SK-N-MC (cell line): ENCODE results near the gene PTPN1.

Experiments
- DNase-seq: peaks from one replicate; pipeline ENCODE4 v3.0.0-alpha.2; 2011; ENCODE audit warnings: low read depth, low spot score
- H3K27ac ChIP-seq: fragments of 200-600 bp; sonication (generic); 2 replicates; pipeline ENCODE4 v1.5.1; 2016; ENCODE audit warnings: mixed run types
- H3K36me3 ChIP-seq: fragments of 200-600 bp; sonication (generic); 2 replicates; pipeline ENCODE4 v1.6.1; 2017; ENCODE audit warnings: antibody characterized with exemption, low read length, mixed read lengths; ENCODE audit not compliant: insufficient read depth
- H3K4me3 ChIP-seq: fragments of 200-600 bp; sonication (generic); 2 replicates; pipeline ENCODE4 v1.5.1; 2016
- H3K9ac ChIP-seq: fragments of 200-600 bp; sonication (generic); 2 replicates; pipeline ENCODE4 v1.8.0; 2017; ENCODE audit warnings: mixed run types, mixed read lengths; ENCODE audit not compliant: insufficient read length
- H3K9me3 ChIP-seq: fragments of 200-600 bp; sonication (generic); 2 replicates; pipeline ENCODE4 v1.6.1; 2017; ENCODE audit warnings: low read depth, mild to moderate bottlenecking, antibody characterized with exemption, low read length, moderate library complexity, mixed read lengths
- EZH2 ChIP-seq: fragments of 200-600 bp; sonication (generic); IDR thresholded peaks from one replicate; pipeline ENCODE4 v1.6.1; 2017; ENCODE audit warnings: antibody characterized with exemption
- FOXP2 ChIP-seq: optimal IDR thresholded peaks from 2 replicates; pipeline ENCODE3; 2011; ENCODE audit warnings: mild to moderate bottlenecking, moderate library complexity; ENCODE audit not compliant: insufficient read depth; ENCODE audit errors: extremely low read length, control extremely low read depth
- POLR2AphosphoS5 ChIP-seq: IDR thresholded peaks from 2 replicates; pipeline ENCODE4 v1.6.1; 2012; ENCODE audit warnings: mild to moderate bottlenecking, low read depth, low read length, borderline replicate concordance

PTPN1 gene

DNA sequence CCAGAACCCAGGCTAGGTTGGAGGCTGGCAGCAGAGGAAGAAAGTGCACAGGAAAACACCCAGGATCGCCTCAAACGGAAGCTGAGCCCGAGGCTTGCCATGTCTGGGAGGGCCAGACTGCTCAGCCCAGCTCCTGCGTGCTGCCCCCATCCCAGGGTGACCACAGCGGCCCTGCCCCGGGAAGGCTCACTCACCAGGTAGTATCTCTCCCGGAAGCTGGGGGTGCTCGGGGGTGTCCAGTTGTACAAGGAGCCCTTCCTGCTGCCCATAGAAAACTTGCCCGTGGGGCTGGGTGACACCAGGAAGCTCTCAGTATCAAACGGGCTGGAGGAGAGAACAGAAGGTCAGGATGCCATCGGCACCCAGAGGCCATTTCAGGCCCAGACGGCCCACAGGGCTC, 94.3 kb downstream of the PTPN1 start:
- H3K36me3 ChIP-seq, result no peaks in the 10 kb centered on the region; the same call in 1 of the 2 replicates
- TF ChIP-seq FOXP2 (no peak), EZH2 (no peak), POLR2AphosphoS5 (no peak)

DNA sequence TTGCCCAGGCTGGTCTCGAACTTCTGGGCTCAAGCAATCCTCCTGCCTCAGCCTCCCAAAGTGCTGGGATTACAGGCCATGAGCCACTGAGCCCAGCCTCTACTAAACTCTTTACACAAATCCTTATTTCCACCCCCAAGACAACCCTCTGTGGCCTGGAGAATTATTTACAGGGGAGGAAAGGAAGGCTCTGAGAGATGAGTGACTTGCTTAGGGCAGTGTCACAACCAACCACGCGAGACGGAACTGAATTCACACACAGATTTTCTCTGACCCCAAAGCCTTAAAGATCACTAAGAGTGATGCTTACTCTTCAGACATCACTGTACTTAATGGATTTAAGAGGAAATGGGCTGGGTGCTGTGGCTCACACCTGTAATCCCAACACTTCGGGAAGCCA, 95.0 kb downstream of the PTPN1 start:
- H3K4me3 ChIP-seq, result no peak overlapping the region
- TF ChIP-seq POLR2AphosphoS5 (no peak), FOXP2 (no peak), EZH2 (no peak)
- no peak overlapping the region for H3K27ac ChIP-seq
- no peaks in the 10 kb centered on the region; the same call in 1 of the 2 replicates for H3K36me3 ChIP-seq
- H3K9ac ChIP-seq, result no peak overlapping the region
- H3K9me3 ChIP-seq, result no peaks in the 10 kb centered on the region
- no peak for DNase-seq

More for the DNA sequence above, 94.3 kb downstream of the PTPN1 start:
- no peak for DNase-seq
- H3K27ac ChIP-seq, result no peak overlapping the region
- H3K9me3 ChIP-seq, result no peaks in the 10 kb centered on the region
- H3K9ac ChIP-seq, result no peak overlapping the region
- no peak overlapping the region for H3K4me3 ChIP-seq

DNA sequence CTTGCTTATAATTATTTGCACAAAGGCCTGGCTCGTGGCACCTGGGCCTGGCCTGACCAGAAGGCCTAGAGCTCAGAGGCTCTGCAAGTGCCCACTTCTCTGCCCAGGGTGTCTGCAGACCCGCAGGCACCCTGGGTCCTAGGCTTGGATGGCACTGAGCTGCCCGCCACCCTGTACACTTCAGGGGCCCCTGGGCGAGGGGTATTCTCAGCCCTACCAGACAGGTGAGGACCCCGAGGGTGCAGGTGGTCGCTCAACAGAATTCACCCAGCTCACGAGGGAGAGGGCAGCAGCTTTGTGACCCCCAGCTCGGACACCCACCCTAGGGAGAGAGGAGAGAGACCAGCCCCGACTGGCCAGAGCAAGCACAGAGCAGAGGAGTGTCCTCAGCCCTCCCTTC, 97.3 kb downstream of the PTPN1 start:
- Histone ChIP-seq H3K36me3 (no peaks in the 10 kb centered on the region; the same call in 1 of the 2 replicates), H3K9ac (no peak overlapping the region), H3K9me3 (no peaks in the 10 kb centered on the region), H3K27ac (no peak overlapping the region), H3K4me3 (no peak overlapping the region)
- TF ChIP-seq FOXP2 (no peak), EZH2 (no peak), POLR2AphosphoS5 (no peak)
- DNase-seq, result no peak

DNA sequence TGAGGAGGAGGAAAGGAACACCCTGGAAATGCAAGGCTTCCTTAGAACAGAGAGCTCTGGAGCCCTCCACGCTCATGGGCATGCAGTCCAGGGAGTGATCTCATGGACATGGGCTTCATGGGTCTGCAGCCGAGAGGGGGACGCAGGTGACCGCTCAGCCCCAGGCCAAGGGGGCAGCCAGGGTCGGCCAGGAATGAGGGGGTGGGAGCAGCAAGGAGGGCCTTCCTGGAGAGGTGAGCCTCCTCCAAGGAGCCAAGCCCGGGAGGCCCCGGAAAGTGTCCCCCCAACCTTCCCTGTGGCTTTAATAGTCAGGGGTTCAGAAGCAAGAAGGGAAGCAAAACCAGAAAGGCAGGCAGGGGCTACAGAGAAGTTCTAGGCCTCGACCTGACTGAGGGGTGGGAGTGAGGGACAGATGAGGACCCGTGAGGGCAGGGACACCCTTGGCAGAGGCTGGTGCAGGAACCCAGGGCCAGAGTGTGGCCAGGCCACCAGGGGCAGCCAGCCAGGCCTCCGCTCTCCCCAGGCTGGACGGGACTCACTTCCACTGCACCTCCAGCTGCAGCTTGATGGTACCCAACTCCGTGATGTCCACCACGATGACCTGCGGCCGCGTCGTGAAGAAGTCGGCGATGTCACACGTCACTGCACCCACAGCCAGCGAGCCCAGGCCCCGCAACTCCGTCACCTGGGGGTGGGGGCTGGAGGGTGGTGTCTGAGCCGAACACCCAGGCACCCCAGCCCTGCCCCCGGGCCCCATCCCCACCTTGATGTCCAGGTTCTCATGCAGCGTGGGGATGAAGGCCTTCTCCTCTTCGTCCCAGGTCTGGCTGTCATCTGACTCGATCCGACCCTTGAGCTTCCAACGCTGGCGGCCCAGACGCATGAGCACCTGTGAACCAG, 97.9 kb downstream of the PTPN1 start:
- no peaks in the 10 kb centered on the region; the same call in 1 of the 2 replicates for H3K36me3 ChIP-seq
- H3K9ac ChIP-seq, result no peak overlapping the region
- TF ChIP-seq FOXP2, result no peak
- TF ChIP-seq EZH2, result no peak
- no peak for TF ChIP-seq POLR2AphosphoS5
- H3K4me3 ChIP-seq, result no peak overlapping the region
- no peak overlapping the region for H3K27ac ChIP-seq
- H3K9me3 ChIP-seq, result no peaks in the 10 kb centered on the region
- DNase-seq, result no peak

DNA sequence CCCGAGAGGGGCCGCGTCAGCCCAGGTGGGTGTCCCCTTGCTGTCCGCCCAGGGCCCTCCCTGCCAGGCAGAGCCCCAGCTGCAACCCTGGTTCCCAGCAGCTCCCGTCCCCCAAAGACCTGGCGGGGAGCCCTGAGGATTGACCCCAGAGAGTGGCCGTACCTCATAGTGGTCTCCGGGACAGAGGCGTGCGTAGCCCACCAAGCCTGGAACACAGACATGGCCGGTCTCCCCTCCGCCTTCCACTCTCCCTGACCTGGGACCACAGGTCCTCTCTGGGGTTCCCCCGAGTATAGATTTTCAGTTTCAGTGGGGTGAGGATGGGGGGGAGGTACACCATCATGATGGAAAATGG, 98.5 kb downstream of the PTPN1 start:
- Histone ChIP-seq H3K9me3 (no peaks in the 10 kb centered on the region), H3K36me3 (no peaks in the 10 kb centered on the region; the same call in 1 of the 2 replicates), H3K9ac (no peak overlapping the region), H3K27ac (no peak overlapping the region), H3K4me3 (no peak overlapping the region)
- DNase-seq, result no peak
- TF ChIP-seq POLR2AphosphoS5 (no peak), FOXP2 (no peak)

DNA sequence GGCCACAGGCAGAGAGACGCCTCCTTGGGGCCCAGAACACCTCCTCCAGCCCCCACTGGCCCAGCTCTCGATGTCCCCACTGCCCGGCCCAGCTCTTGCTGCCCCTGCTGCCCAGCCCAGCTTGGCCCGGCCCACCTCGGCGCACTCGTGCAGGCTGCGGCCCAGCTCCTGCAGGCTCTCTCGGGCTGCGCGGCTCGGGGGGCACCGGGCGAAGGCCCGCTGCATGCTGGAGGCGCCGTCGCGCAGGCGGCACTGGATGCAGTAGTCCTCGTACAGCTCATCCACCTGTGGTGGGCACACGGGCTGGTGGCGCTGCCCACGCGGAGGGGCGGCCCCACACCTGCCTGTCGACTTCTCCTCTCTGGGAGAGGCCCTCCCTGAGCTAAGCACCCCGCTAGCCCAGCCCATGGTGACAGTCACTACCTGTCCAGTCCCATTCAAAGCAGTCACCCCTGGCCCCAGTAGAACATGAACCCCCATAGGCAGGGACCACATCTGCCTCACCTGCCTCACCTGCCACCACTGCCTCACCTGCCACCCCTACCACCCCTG, 99.3 kb downstream of the PTPN1 start:
- DNase-seq, result no peak
- H3K36me3 ChIP-seq, result peaks cover 3% of the 10 kb centered on the region; the same call in 1 of the 2 replicates
- no peak overlapping the region for H3K27ac ChIP-seq
- TF ChIP-seq POLR2AphosphoS5, result no peak
- TF ChIP-seq FOXP2, result no peak
- TF ChIP-seq EZH2, result no peak
- no peak overlapping the region for H3K4me3 ChIP-seq
- H3K9me3 ChIP-seq, result no peaks in the 10 kb centered on the region
- no peak overlapping the region for H3K9ac ChIP-seq

DNA sequence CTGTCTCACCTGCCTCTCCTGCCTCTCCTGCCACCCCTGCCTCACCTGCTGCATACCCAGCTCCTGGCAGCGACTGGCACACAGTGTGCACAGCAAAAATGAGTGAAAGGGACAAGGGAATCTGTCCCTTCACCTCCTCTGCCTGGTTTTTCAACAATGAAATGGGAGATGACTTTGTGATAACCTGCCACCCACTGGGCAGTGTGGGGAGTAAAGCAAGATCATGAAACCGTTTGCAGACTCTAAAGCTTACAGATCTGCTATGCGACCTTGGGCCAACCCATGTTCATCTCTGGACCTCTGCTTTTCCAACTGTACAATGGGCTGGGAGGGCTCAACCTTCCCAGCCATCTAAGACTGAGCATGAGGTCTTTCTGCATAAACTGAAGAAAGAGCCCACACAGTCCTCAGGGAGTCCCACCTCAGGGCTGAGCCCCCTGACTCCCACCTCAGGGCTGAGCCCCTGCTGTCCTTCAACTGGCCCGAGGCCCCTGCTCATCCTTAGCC, 100.1 kb downstream of the PTPN1 start:
- DNase-seq, result no peak
- Histone ChIP-seq H3K36me3 (0 out of 2 replicates have a peak, but pooled peaks cover 3% of the 10 kb centered on the region), H3K27ac (no peak overlapping the region), H3K9me3 (no peaks in the 10 kb centered on the region), H3K9ac (no peak overlapping the region), H3K4me3 (no peak overlapping the region)
- TF ChIP-seq EZH2 (no peak), FOXP2 (no peak), POLR2AphosphoS5 (no peak)

GRCh38 chr20:50611128-50611810, 101.1 kb downstream of the PTPN1 start:
- TF ChIP-seq EZH2, result no peak
- TF ChIP-seq FOXP2, result no peak
- no peak for TF ChIP-seq POLR2AphosphoS5
- no peak for DNase-seq
- Histone ChIP-seq H3K9ac (no peak overlapping the region), H3K9me3 (no peaks in the 10 kb centered on the region), H3K4me3 (no peak overlapping the region), H3K36me3 (0 out of 2 replicates have a peak, but pooled peaks cover 3% of the 10 kb centered on the region), H3K27ac (no peak overlapping the region)
